Measurements from ENCODE around the gene ALPI. TPM values are rescaled to one million over a fixed set of nuclear protein-coding genes. Genes with fewer than 3 reads are reported as not detected.

Gene ALPI
- total RNA-seq, 1 experiment from 2014 or later: not detected

GRCh38 chr2:232412986-232413385 is 43.0 kb upstream of the ALPI start:
- ChIA-PET POLR2A (no interaction called here), CTCF (no interaction called here)
- DNase-seq (ENCODE audit: low read depth, low spot score) (no peak), ATAC-seq (no peak)
- TSS peak; percentile 75 for BruUV-seq (replicated peaks)
- intact Hi-C loops (cut with micrococcal nuclease; ENCODE audit: unreplicated experiment): no loop called here
- in situ Hi-C loops (cut with HindIII; ENCODE audit: low pct_unique_long_range_greater_than_20kb, low sequenced_read_pairs): no loop called here
- Histone ChIP-seq H3K27ac (ENCODE audit: low read length) (0 out of 2 replicates have a peak overlapping the region, but pooled peaks have one; percentile 29), H3K36me3 (ENCODE audit: control insufficient read depth, insufficient read depth, low read length) (no peaks in the 10 kb centered on the region), H3K27me3 (ENCODE audit: control insufficient read depth, insufficient read depth, low read length) (no peaks in the 10 kb centered on the region), H3K4me3 (ENCODE audit: low read depth in 2 of 2, low read length in 2 of 2) (no peak overlapping the region), H3K9me3 (ENCODE audit: control insufficient read depth, insufficient read depth, low read depth, low read length) (no peaks in the 10 kb centered on the region), H3K4me1 (ENCODE audit: control insufficient read depth, insufficient read depth, low read length) (peaks cover 2% of the 10 kb centered on the region; the same call in 1 of the 2 replicates)
- TF ChIP-seq CTCF (IDR thresholded peaks at IDR 0.05): no peak
- no peak for TF ChIP-seq REST (IDR thresholded peaks at IDR 0.05; ENCODE audit: insufficient read depth in 1 of 2, low read depth in 2 of 2, low read length in 1 of 2)
- TF ChIP-seq SIN3A (IDR thresholded peaks at IDR 0.05; ENCODE audit: borderline replicate concordance, insufficient read depth, low read depth, low read length): no peak
- no peak for TF ChIP-seq POLR2AphosphoS5 (IDR thresholded peaks at IDR 0.05; ENCODE audit: low read depth, low read length)
- TF ChIP-seq TCF7L2 (IDR thresholded peaks at IDR 0.05; ENCODE audit: low read depth, low read length): no peak

GRCh38 chr2:232415138-232415690 is 40.7 kb upstream of the ALPI start:
- ChIA-PET CTCF (no interaction called here), POLR2A (no interaction called here)
- Histone ChIP-seq H3K4me1 (ENCODE audit: control insufficient read depth, insufficient read depth, low read length) (peaks cover 5% of the 10 kb centered on the region), H3K4me3 (ENCODE audit: low read depth in 2 of 2, low read length in 2 of 2) (no peak overlapping the region), H3K36me3 (ENCODE audit: control insufficient read depth, insufficient read depth, low read length) (no peaks in the 10 kb centered on the region), H3K27me3 (ENCODE audit: control insufficient read depth, insufficient read depth, low read length) (0 out of 2 replicates have a peak, but pooled peaks cover 3% of the 10 kb centered on the region), H3K27ac (ENCODE audit: low read length) (no peak overlapping the region), H3K9me3 (ENCODE audit: control insufficient read depth, insufficient read depth, low read depth, low read length) (no peaks in the 10 kb centered on the region)
- intact Hi-C loops (cut with micrococcal nuclease; ENCODE audit: unreplicated experiment): no loop called here
- in situ Hi-C loops (cut with HindIII; ENCODE audit: low pct_unique_long_range_greater_than_20kb, low sequenced_read_pairs): no loop called here
- DNase-seq (ENCODE audit: low read depth, low spot score) (no peak), ATAC-seq (no peak)
- no TSS peak for BruUV-seq (replicated peaks)
- no peak for TF ChIP-seq SIN3A (IDR thresholded peaks at IDR 0.05; ENCODE audit: borderline replicate concordance, insufficient read depth, low read depth, low read length)
- no peak for TF ChIP-seq REST (IDR thresholded peaks at IDR 0.05; ENCODE audit: insufficient read depth in 1 of 2, low read depth in 2 of 2, low read length in 1 of 2)
- no peak for TF ChIP-seq CTCF (IDR thresholded peaks at IDR 0.05)
- no peak for TF ChIP-seq POLR2AphosphoS5 (IDR thresholded peaks at IDR 0.05; ENCODE audit: low read depth, low read length)
- no peak for TF ChIP-seq TCF7L2 (IDR thresholded peaks at IDR 0.05; ENCODE audit: low read depth, low read length)
